NCI-H2171 treated with DMSO at 0.1 percent for 48 hours (cell line): ENCODE data around the gene IL17RE.
"Not testable (repeated sequence)": the region's sequence is repeated elsewhere in the genome, so short reads cannot be mapped to it uniquely, and the experiment has no call there.

ENCODE experiments used
- DNase-seq: peaks from one replicate; lab custom pipeline; 2025; lab: John Stamatoyannopoulos, UW

IL17RE gene

DNA sequence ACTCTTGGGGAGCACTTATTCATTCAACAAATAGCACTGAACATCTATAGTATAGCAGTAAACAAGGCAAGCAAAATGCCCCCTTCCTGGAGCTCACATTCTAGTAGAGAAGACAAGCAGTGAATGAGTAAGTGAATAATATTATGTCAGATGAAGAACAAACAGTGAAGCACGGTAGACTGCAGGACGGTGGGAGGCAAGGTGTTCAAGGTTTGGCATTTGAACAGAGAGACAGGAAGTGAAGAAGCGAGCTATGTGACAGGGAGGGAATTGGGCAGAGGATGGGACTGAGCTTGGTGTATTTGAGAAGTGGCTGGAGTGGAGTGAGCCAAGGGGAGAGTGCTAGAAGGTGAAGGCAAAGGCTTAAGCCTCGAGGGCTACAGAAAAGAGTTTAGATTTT is 32.3 kb downstream of the IL17RE start:
- DNase-seq = no peak

- no peak for DNase-seq
Observed at GRCh38 chr3:9935966-9936510, 33.4 kb downstream of the IL17RE start.

DNA sequence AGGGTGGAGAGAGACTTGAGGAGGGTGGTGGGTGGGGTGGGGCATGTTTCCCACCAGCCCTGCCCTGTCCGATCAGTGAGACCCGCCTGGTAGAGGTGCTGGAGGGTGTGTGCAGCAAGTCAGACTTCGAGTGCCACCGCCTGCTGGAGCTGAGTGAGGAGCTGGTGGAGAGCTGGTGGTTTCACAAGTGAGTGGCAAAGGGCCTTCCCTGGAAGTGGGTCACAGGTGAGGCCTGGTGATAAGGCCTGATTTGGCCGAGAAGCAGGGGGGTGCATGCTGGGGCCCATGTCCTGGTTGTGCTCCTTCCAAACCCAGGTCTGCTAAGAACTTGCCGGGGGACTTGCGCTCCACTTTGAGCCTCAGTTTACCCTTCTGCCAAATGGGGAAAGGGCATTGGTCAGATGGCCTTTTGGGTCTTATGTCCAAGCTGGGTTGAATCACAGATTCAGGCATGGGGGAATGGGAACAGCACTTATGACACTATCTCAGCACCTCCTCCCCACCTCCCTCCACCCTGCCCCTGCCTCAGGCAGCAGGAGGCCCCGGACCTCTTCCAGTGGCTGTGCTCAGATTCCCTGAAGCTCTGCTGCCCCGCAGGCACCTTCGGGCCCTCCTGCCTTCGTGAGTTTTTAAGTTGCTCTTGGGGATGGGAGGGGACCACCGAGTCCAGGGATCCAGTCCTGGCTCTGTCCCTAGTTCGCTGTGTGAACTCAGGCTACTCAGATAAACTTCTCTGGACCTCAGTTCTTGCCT is 35.0 kb downstream of the IL17RE start:
- no peak for DNase-seq

GRCh38 chr3:9938966-9939365 is 36.3 kb downstream of the IL17RE start:
- no peak for DNase-seq

DNA sequence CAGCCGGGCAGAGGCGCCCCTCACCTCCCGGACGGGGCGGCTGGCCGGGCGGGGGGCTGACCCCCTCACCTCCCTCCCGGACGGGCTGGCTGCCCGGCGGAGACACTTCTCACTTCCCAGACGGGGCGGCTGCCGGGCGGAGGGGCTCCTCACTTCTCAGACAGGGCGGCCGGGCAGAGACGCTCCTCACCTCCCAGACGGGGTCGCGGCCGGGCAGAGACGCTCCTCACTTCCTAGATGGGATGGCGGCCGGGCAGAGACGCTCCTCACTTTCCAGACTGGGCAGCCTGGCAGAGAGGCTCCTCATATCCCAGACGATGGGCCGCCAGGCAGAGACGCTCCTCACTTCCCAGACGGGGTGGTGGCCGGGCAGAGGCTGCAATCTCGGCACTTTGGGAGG is 37.3 kb downstream of the IL17RE start:
- DNase-seq = not testable (repeated sequence)

GRCh38 chr3:9940746-9941145 is 38.1 kb downstream of the IL17RE start:
- no peak for DNase-seq

DNA sequence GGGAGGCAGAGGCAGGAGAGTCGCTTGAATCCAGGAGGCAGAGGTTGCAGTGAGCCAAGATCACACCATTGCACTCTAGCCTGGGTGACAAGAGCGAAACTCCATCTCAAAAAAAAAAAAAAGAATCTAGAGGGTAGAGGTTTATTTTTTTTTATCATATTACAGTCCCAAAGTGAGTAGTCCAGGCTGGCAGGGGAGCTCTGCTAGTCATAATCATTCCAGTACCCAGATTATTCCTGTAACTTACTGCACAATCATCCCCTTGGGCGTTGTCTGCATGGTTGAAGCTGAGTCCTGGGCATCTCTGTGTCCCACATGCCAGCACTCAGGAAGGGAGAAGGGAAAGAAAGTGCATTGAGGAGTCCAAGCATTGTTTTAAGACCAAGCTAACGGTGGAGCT is 39.5 kb downstream of the IL17RE start:
- DNase-seq = no peak

DNA sequence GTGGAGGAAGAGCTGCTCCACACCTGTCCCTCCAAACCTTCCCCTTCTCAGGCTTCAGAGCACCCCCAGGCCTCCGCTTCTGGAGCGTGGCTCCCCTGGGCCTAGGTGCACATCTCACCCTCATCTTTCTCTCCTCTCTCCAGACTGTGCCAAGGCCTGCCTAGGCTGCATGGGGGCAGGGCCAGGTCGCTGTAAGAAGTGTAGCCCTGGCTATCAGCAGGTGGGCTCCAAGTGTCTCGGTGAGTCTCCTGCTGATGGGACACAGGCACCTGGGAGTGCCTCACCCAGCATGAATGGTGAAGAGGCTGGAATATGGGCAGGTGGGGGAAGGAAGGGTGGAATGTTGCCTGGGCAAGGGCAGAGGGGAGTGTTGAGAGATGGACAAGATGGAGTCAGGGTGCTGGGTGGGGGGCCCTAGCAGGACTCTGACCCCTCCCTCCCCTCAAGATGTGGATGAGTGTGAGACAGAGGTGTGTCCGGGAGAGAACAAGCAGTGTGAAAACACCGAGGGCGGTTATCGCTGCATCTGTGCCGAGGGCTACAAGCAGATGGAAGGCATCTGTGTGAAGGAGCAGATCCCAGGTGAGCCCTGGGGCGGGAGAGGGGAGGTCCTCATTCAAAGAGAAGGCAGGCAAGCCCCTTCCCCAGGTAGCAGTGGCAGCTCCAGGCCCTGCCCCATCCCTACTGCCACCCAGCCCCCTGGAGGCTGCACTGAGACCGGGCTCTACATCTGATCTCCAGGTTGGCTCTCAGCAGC is 40.5 kb downstream of the IL17RE start:
- DNase-seq = no peak

DNA sequence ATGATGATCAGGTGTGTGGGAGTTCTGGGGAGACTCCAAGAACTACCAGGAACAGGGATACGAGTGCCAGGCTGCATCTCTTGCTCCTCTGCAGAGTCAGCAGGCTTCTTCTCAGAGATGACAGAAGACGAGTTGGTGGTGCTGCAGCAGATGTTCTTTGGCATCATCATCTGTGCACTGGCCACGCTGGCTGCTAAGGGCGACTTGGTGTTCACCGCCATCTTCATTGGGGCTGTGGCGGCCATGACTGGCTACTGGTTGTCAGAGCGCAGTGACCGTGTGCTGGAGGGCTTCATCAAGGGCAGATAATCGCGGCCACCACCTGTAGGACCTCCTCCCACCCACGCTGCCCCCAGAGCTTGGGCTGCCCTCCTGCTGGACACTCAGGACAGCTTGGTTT is 41.6 kb downstream of the IL17RE start:
- DNase-seq = no peak

DNA sequence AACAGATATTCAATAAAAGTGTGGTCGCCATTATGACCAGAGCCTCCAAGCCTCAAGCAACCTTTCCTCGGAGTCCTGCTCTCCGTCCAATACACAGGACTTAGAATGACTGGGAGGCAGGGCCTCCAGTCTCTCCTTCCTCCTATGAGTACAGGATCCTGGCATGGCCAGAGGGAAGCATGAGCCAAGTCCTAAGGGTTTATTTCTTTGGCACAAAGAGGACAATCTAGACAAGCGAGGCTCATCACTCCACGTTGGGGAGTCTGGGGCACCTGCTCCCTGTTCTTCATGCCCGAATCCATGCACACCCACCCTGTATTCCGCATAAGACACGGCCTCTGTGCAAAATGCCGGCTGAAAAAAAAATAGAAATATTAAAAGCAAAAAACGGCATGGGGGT is 42.7 kb downstream of the IL17RE start:
- DNase-seq = no peak

- DNase-seq = peak; percentile 75
Observed at GRCh38 chr3:9946112-9947024, 43.7 kb downstream of the IL17RE start.

GRCh38 chr3:9947025-9947995 is 44.7 kb downstream of the IL17RE start:
- DNase-seq = peak; percentile 59

GRCh38 chr3:9948586-9948985 is 45.9 kb downstream of the IL17RE start:
- no peak for DNase-seq

DNA sequence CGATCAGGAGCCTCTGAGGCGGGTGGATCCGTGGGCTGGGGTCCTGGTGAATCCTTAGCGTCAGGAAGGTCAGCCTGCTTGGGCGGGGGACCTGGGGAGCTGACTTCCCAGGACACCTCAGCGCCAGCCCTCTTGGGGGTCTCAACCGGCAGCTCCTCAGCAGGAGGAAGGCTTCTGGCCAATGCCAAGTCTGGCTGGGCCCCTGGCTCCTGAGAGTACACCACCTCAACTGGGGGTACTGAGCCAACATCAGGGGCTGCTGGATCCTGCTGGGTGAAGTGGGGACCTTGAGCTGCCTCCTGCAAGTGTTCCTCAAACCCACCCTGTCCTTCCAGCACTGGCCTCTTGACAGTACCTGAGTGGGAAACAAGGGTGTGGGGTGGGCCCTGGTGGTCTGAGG is 46.5 kb downstream of the IL17RE start:
- DNase-seq = no peak

GRCh38 chr3:9949626-9950025 is 47.0 kb downstream of the IL17RE start:
- DNase-seq = no peak

GRCh38 chr3:9951126-9951525 is 48.5 kb downstream of the IL17RE start:
- DNase-seq = no peak

DNA sequence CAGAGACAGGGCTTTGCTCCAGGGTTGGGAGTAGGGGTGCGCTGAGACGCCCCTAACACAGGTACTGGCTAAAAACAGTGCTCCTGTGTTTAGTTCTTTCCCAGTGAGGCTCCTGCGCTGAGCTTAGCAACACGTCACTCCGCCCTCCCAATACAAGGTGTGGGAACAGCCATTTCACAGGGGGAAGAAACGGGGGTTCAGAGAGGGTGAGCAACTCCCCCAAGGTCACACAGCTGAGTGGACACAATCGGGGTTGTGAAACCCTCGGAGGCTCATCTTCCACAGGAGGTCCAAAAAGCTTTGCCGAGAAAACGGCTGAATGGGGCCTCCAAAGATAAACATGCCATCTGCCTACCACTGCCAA is 48.9 kb downstream of the IL17RE start:
- DNase-seq = no peak

GRCh38 chr3:9951962-9952805 is 49.5 kb downstream of the IL17RE start, which contains the start of gene PRRT3:
TSS of gene PRRT3 (minus strand) at chr3:9952408. CDS start at chr3:9950115, 2,293 bp downstream.
- DNase-seq = peak; percentile 41

- peak; percentile 92 for DNase-seq
Observed at GRCh38 chr3:9955067-9955502, 52.4 kb downstream of the IL17RE start.
